ENCODE measurements around the gene GRK3.
"Not testable (repeated sequence)": the region's sequence is repeated elsewhere in the genome, so short reads cannot be mapped to it uniquely, and the experiment has no call there.

Gene GRK3

DNA sequence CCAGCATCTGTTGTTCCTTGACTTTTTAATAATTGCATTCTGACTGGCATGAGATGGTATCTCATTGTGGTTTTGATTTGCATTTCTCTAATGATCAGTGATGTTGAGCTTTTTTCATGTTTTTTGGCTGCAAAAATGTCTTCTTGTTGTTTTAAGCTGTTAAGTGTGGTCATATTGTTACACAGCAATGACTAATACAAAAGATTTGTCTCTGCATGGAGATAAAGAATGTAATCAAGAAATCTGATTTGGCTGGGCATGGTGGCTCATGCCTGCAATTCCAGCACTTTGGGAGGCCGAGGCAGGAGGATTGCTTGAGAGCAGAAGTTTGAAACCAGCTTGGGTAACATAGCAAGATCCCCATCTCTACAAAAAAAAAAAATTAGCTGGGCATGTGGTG, 12.1 kb upstream of the GRK3 start:
- not testable (repeated sequence) for DNase-seq

DNA sequence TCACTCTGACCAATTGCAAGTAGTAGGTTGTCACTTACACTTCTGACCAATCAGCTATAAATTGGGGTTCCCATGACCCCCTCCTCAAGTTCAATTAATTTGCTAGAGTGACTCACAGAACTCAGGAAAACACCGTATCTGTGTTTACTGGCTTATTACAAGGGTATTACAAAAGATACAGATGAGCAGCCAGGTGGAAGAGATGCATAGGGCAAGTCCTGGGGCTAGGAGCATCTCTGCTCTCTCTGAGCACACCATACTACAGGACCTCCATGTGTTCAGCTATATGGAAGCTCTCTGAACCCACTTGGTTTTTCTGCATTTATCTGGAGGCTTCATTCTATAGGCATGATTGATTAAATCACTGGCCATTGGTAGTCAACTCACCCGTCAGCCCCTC, 11.3 kb upstream of the GRK3 start:
- DNase-seq, result no peak

DNA sequence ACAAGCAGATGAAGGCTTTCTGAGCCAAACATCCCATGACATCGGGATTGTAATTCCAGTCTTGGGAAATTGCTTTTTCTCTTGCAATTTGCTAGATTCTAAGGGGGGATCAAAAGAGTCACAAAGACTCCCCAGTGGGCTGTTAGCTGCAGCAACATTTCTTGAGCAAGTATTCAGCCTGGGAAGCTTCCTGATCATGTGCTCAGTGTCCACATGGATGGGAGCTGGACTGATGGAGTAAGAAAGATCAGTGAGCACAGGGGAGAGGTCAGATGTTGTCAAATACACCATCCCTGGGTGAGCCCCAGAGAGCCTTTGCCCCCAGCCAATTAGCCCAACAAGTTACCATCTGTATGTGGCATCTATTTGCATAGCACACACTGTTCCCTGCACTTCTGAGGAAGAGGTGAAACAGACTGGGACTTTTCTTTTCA, 10.2 kb upstream of the GRK3 start:
- DNase-seq, result no peak

DNA sequence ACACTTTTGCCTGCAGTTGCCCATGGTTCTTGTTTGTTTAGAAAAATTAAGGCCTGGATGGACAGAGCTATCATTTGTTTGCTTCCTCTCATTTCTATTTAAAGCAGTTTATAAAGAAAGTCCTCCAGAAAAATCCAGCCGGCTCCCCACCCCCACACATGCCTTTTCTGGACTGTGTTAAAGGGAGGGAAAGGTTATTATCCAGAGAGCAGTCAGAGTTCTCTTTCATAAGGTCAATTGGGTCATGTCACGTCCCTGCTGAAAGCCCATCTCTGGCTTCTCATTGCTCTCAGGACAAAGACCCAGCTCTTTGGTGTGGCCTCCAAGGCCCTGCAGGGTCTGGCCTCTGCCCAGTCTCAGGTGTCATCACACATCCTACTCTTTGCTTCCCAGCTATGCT, 9.8 kb upstream of the GRK3 start:
- no peak for DNase-seq

DNA sequence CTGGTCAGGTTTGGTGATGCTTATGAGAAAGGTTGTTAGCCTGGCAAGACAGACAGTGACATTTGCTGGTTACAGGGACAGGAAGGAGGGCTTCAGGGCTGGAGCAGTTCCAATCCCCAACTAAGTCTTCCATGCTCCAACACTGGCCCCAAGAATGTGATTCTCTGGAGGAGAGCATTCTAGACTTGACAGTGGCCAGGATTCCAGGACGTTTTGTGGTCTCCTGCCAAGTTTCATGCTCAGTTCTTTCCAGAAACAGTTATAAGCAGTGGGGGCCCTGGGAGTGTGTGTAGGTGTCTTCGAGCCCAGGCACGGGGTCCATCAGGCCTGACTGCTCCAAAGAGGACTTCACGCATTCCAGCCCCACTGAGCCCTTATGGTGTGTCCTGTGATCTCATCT, 8.9 kb upstream of the GRK3 start:
- DNase-seq, result no peak

DNA sequence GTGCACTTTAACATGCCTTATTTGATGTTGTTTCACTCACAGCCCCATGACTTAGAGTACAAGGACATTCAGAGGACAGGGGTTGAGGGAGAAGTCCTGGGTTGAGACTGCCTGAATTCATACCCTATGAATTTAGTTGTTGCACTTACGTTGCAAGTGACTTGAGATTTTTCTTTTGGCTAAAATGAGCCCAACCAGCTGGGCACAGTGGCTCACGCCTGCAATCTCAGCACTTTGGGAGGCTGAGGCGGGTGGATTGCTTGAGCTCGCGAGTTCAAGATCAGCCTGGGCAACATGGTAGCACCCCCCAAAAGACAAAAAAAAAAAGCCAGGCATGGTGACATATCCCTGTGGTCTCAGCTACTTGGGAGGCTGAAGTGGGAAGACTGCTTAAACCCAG, 7.3 kb upstream of the GRK3 start:
- DNase-seq, result no peak

DNA sequence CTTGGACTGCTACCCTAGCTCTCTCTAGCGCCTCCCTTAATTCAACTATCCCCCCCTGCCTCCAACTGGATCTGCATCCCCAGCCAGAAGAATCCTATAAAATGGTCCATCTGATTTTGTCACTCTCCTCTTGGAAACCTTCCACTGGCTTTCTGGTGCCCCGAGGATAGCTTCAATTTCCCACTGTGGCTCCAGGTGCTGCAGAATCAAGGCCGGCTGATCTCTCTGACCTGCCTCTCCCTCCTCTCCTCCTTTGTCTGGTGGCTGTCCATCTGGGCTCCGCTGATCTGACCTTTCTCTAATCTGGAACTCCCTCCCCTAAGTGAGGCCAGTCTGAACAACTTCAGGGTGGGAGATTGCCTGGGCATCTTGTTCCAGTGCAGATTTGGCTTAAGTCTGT, 6.1 kb upstream of the GRK3 start:
- no peak for DNase-seq

DNA sequence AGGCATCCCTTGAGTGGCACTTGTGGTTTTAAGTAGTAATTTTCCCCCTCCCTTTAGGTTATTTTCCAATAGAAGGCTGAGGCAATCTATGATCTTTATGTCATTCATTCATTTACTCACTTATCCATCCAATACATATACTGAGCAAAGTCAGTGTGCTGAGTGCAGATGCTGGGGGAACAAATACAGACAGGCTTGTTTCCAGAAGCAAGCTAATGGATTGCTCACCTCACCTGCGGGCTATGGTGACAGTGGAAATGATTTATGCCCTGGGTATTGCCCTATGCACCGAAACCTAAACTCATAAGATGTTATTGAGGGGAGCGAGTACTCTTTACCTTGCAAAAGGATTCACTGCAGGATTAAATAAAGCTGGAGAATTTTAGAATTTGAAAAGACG, 4.6 kb upstream of the GRK3 start:
- not testable (repeated sequence) for DNase-seq

DNA sequence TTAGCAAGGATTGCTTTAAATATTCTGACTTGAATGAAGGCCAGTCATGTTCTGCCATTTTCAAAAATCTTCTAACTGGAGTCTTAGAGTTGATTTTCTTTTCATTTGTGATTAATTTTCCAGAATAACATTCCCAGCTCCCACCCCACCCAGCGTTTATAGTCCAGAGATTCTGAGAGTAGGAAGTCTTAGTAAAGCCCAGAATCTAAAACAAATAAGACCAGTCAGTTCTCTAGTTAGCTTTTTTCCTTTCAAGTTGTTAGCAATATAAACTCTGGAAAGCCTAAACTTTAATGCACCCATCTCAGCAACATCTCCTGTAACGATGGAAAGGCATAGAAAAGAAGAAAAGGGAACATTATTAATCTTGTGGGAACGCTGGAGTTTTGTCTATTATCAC, 3.3 kb upstream of the GRK3 start:
- DNase-seq, result not testable (repeated sequence)

DNA sequence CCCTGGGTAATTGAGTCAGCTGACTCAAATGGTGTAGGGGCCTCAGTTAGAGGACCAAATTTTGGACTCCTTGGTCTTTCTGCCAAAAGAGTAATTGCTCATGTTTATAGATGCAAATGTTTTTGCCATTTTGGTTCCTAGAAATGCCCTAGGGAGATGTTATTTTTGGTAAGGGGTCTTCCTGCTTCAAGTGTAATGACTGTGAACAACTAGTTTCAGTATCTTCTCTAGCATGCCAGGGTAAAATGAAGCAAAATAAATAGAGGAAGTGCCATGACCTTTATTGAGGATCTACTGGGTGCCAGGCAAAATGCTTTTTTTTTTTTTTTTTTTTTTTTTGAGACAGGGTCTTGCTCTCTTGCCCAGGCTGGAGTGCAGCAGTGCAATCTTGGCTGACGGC, 2.5 kb upstream of the GRK3 start:
- not testable (repeated sequence) for DNase-seq

DNA sequence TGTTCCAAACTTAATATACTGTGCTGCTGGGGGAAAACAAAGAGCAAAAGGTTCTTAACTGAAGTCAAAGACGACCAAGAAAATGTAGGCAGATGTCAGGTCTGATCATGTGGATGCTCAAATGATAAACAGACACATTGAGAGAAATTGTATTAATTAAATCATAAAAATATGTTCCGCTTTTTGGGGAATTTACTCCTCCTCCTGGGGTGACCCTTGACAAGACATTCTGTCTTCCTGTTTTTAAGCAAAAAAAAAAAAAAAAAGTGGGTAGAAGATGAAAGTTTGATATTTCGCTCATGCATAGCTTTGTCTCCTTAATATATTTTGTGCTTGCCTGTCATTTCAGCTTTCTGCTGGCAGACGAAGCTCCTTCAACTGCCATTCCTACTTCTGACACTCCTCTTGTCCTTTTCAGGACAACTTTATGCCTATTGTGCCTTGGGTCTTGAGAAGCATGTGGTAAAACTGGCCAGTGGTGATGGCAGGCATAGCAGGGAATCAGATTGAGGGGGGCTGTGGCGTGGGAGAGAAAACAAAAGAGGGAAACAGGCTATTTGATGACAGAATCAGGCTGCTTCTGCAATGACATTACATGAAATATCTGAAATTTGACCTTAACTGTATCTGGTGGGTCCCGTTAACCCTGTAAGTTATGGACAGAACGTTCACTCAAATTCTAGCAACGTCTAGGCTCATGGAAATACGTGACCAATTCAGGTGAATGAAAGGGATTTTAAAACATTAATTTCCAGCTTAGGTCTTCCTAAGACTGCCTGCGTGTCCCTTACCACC, 1.3 kb upstream of the GRK3 start:
- DNase-seq, result not testable (repeated sequence)

DNA sequence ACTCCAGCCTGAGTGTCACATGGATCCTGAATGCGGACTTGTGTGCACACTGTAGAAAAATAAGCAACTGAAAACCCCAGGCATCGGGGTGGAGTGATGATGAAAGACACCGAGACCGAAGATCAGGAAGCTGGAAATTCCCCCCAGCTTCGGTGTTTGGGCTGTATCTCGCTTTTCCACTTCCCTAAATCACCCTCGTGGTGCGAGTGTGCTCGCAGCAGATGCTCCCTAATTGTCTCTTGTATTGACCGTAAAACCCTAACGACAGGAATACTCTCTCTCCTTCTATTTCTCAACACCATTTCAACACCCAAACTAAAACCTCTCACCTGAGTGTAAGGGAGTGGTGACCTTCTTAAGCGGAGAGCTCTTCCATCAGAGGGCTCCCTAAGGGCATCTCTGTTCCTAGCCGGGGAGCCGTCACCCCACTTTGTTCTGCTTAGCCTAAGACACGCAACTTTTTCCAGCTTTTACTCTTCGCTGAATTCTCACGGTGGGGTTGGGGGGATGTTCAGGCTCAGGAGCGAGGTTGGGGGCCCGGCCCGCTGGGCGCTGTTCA, 635 bp upstream of the GRK3 start:
- DNase-seq, result no peak

DNA sequence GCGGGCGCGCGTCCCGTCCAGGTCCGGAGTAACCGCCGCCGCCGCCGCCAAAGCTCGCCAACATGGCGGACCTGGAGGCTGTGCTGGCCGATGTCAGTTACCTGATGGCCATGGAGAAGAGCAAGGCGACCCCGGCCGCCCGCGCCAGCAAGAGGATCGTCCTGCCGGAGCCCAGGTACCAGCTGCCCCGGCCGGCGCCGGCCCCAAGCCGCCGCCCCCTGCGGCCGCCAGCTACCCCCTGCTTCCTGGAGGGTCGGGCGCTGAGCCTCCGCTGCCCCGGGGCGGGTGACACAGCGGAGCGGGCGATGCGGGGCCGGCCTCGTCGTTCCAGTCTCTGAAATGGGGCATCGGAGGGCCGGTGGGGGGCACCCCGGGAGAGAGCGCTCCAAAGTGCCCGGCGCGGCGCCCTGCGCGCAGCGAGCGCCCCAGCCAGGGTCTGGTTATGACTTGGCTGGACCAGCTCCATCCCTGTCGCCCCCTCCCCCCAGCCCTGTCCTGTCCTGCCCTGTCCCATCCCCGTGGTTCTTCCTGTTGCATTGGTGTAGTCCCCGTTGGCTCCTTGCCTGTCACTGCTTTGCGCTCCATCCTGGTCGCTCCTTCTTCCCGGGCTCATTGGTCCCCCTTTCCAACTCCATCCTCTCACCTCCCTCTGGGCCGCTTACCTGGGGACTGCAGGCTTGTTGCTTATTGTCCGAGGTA, 653 bp downstream of the GRK3 start:
- peak; percentile 21 for DNase-seq

DNA sequence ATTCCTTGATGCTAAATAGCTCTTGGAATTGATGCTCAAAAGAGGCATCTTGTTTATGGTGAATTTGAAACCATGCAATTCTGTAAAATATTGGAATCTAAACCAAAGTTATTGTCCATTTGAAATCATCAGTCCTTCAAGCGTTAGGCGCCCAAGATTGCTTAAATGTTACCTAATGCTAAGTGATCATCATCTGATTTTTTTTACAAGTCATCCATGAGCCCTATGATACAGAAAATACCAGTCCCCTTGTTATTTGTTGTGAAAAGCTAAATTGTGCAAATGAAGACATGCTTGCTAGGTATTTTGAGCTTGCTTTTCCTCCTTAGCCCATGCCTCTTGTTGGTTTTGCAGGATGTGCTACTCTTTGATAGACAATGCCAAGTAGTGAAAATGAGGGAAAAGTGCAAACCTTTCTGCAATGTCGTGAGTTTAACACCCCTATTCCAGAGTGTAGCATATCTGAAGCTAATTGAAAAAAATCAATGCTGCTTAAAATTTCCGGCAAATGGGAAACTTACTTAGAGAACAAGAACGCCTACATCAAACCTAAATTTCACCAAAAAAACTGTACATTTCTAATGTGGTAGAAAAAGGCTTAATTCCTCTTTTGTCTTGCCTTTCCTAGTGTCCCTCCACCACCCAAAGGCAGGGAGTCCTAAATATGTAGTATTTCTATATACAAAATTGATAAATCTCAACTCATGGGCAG, 1.9 kb downstream of the GRK3 start:
- DNase-seq, result no peak

DNA sequence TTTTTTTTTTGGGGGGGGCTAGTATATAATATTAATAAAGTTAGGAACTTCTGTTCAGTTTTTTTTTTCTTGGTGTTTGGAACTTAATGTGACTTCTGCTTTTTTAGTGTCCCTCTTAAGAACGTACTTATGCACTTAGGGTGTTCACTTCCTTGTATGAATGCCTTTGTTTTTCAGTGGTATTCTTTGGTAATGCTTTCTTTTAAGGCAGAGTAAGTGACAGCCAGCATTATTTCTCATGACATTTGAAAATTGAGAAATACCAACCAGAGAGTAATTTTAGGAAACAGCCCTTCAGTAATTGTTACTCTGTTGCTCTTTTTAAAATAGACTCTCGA, 2.4 kb downstream of the GRK3 start:
- no peak for DNase-seq

DNA sequence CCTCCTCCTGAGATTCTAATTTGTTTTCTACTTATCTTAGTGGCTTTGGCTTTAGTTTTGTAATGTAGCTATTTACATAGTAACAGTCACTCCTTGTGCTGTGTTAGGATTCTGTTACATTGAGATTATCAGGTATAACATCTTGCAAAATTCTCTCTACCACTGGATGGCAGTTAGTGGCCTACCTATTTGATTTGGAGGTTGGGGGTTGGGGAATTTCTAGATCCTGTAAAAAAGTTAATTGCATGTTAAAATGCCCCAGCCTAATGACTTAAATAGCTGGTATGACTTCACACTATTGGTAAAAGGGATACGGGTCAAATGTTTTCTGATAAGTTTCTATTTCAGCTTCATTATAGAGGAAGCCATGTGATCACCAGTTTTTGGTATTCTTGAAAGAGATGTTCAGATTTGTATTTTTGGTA, 2.8 kb downstream of the GRK3 start:
- peak; percentile 29 for DNase-seq

DNA sequence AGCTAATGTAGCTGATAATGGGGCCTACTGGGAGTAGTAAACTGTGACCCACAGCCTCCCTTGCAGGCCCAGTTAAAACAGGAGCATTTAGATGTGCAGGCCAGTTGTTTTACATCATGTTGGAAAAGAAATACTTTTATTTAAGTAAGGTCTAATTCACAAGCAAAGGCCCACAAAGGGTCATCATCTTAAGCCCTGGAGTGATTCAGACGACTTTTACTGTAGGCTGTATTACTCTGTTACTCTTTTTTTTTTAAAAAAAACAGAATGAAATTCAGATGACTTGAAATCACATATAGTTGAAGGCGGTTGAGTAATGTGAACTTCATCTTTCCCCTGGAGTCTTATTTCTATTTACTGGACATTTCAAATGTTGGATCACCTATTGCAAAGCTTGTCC, 3.6 kb downstream of the GRK3 start:
- DNase-seq, result not testable (repeated sequence)

DNA sequence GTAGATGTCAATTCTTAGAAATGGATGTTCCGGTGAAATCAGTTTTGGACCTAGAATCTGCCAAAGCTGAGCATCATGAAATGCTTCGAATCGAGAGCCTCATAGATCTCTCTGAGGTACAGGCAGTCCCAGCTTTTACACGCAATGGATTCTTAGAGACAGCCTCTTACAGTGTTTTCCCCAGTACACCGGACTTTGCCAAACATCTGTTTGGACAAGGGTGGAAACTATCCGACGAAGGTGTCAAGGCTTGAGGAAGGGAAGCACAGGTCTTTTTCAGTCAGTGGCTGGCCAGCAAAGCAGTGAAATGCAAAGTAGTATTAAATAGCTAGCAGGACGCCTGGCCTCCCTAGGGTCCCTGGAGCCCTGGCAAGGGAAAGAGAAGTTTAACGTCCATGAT, 4.9 kb downstream of the GRK3 start:
- DNase-seq, result no peak

DNA sequence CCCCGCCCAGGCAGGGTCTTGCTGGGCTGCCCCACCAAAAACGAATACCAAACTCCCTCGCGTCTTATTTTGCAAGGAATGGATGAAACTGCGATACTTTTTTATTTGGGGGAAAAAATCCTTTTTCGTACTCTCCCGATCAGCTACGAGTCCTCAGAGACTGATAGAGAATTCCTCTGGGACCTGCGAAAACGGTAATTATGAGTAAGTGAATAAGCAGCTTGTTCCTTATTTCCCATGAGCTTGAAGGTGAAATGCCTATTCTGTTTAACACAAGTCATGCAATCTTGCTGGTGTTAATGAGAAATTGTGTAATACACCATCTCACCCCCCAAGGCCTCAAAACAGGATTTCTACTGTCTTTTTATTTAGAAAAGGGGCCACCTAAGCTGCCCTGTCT, 5.5 kb downstream of the GRK3 start:
- no peak for DNase-seq

DNA sequence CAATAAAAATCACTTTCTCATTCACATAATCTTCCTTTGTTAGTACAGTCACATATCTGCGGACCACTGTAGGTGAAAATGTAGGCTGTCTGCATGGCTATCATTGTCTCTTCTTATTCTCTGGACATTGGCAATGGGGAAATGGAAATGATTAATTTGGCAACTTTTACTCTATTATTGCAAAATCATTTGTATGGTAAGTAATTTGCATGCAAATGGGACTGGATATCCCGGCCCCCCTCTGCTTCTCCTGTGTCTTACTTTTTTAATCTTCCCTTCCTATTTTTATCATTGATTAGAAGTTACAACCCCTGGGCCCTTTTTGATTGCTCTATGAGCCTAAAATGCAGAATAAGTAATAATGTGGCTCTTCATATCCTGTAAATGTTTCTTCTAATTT, 6.0 kb downstream of the GRK3 start:
- no peak for DNase-seq

DNA sequence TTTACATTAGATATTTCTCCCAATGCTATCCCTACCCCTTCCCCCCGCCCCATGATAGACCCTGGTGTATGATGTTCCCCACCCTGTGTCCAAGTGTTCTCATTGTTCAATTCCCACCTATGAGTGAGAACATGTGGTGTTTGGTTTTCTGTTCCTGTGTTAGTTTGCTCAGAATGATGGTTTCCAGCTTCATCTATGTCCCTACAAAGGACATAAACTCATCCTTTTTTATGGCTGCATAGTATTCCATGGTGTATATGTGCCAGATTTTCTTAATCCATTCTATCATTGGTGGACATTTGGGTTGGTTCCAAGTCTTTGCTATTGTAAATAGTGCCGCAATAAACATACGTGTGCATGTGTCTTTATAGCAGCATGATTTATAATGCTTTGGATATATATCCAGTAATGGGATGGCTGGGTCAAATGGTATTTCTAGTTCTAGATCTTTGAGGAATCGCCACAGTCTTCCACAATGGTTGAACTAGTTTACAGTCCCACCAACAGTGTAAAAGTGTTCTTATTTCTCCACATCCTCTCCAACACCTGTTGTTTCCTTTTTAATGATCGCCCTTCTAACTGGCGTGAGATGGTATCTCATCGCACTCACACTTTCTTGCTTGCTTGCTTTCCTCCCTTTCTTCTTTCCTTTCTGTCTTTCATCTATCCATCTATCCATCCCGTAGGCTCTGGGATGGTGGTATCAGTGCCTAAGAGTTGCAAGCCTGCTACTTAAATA, 7.7 kb downstream of the GRK3 start:
- DNase-seq, result not testable (repeated sequence)

DNA sequence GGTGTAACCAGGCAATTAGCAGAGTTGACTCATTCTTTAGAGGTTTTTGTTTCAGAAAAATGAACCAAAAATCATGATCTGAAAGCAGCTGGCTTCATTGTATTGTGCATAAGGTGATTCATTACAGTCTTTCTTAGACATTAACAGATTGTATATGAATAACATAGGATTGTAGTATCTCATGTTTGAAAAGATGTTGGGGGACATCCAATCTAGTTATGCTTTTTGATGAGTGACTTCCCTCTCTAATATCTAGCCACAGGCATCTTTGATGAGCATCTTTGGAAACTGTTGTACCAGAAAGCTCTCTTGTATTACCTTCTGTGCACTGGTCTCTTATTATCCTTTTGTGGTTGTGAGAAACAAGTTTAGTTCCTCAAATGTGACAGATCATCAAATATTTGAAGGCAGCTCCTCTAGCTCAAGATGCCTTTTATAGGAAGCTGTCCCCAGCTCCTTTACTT, 8.3 kb downstream of the GRK3 start:
- DNase-seq, result peak; percentile 37

DNA sequence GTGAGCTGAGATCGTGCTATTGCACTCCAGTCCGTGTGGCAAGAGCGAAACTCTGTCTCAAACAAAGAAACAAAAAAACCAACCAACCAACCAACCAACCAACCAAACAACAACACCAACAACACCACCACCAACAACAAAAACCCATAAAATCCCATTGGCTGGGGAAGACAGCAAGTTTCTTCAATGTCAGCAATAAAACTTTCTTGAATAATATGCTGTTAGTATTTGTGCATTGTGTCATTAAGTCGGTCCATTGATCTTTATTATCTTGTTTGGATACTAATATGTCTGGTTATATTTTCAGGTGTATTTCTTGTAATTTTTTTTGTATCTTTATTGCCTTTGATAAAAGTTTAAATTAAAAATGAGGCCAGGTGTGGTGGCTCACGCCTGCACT, 9.4 kb downstream of the GRK3 start:
- no peak for DNase-seq

Measured in activated CD4-positive, alpha-beta T cell treated with anti-CD3 and anti-CD28 coated beads, Interleukin-2, amount 50 U/mL, for 16 hours (primary cell).